GM23338 (cell line): ENCODE data around the gene SERPINA9. TPM values are rescaled to one million over a fixed set of nuclear protein-coding genes. Genes with fewer than 3 reads are reported as not detected.

Source experiments
- ATAC-seq: fragments of 200-7000 bp; cut with Tn5 transposase; 3 replicates; pipeline ENCODE4 v1.9.1; 2020
- DNase-seq: peaks from one replicate; pipeline ENCODE4 v3.0.0-alpha.2; 2015; ENCODE audit warnings: low spot score
- H2AFZ ChIP-seq: fragments of 200-600 bp; sonication (generic); 2 replicates; pipeline ENCODE4 v1.8.0; 2016; ENCODE audit warnings: antibody characterized with exemption, mild to moderate bottlenecking, moderate library complexity
- H3F3A ChIP-seq: fragments of 200-600 bp; sonication (generic); replicated peaks from 2 replicates; pipeline ENCODE4 v1.8.0; 2017; ENCODE audit warnings: antibody characterized with exemption, mixed run types, low read depth
- H3K27ac ChIP-seq: fragments of 200-600 bp; sonication (generic); 2 replicates; pipeline ENCODE4 v1.6.1; 2016; ENCODE audit warnings: low read depth
- H3K27me3 ChIP-seq: fragments of 200-600 bp; sonication (generic); 2 replicates; pipeline ENCODE4 v1.8.0; 2016; ENCODE audit warnings: mild to moderate bottlenecking, mixed run types, moderate library complexity; ENCODE audit not compliant: insufficient read depth
- H3K36me3 ChIP-seq: fragments of 200-600 bp; sonication (generic); 2 replicates; pipeline ENCODE4 v1.8.0; 2016; ENCODE audit warnings: mild to moderate bottlenecking; ENCODE audit not compliant: insufficient read depth
- H3K4me1 ChIP-seq: fragments of 200-600 bp; sonication (generic); 2 replicates; pipeline ENCODE4 v1.8.0; 2016; ENCODE audit warnings: mild to moderate bottlenecking, moderate library complexity; ENCODE audit not compliant: insufficient read depth
- H3K4me2 ChIP-seq: fragments of 200-600 bp; sonication (generic); 2 replicates; pipeline ENCODE4 v1.7.1; 2017; ENCODE audit warnings: mixed run types
- H3K4me3 ChIP-seq: fragments of 200-600 bp; sonication (generic); 2 replicates; pipeline ENCODE4 v1.6.1; 2016; ENCODE audit warnings: mixed run types
- H3K79me2 ChIP-seq: fragments of 200-600 bp; sonication (generic); replicated peaks from 2 replicates; pipeline ENCODE4 v1.8.0; 2017; ENCODE audit warnings: mild to moderate bottlenecking; ENCODE audit not compliant: insufficient read depth
- H3K9me2 ChIP-seq: fragments of 200-600 bp; sonication (generic); 2 replicates; pipeline ENCODE4 v1.8.0; 2017; ENCODE audit not compliant: insufficient read depth
- H4K20me1 ChIP-seq: fragments of 200-600 bp; sonication (generic); replicated peaks from 2 replicates; pipeline ENCODE4 v1.8.0; 2017; ENCODE audit warnings: mild to moderate bottlenecking; ENCODE audit not compliant: insufficient read depth
- H3K27ac Mint-ChIP-seq: 2 replicates; pipeline ENCODE4 v1.8.0; 2020; ENCODE audit warnings: inconsistent platforms, mild to moderate bottlenecking, moderate library complexity, mixed read lengths
- H3K27me3 Mint-ChIP-seq: 3 replicates; pipeline ENCODE4 v1.8.0; 2022; ENCODE audit warnings: low read depth, mild to moderate bottlenecking, moderate library complexity, mixed read lengths, inconsistent platforms; ENCODE audit not compliant: insufficient read depth, poor library complexity
- H3K36me3 Mint-ChIP-seq: 3 replicates; pipeline ENCODE4 v1.8.0; 2021; ENCODE audit warnings: low read depth, mild to moderate bottlenecking, inconsistent platforms, moderate library complexity, mixed read lengths
- H3K4me1 Mint-ChIP-seq: 3 replicates; pipeline ENCODE4 v1.8.0; 2020; ENCODE audit warnings: mild to moderate bottlenecking, inconsistent platforms, mixed read lengths
- H3K4me3 Mint-ChIP-seq: 3 replicates; pipeline ENCODE4 v1.8.0; 2021; ENCODE audit warnings: moderate library complexity, mild to moderate bottlenecking, inconsistent platforms, mixed read lengths
- H3K9me3 Mint-ChIP-seq: 3 replicates; pipeline ENCODE4 v1.8.0; 2020; ENCODE audit warnings: moderate library complexity, mild to moderate bottlenecking, inconsistent platforms, mixed read lengths
- CREB1 ChIP-seq: fragments of 250-450 bp; sonication (Bioruptor Pico); IDR thresholded peaks from 2 replicates; pipeline ENCODE4 v1.5.0; 2020; ENCODE audit warnings: low read depth, mild to moderate bottlenecking, moderate library complexity
- EZH2 ChIP-seq: fragments of 200-600 bp; sonication (generic); IDR thresholded peaks from one replicate; pipeline ENCODE4 v1.8.0; 2017; ENCODE audit warnings: antibody characterized with exemption, mild to moderate bottlenecking, low read depth; ENCODE audit not compliant: unreplicated experiment
- POLR2AphosphoS5 ChIP-seq: IDR thresholded peaks from 2 replicates; pipeline ENCODE4 v1.6.1; 2016; ENCODE audit warnings: antibody characterized with exemption, low read depth
- STAT1 ChIP-seq: IDR thresholded peaks from one replicate; pipeline ENCODE4 v1.6.1; 2016; ENCODE audit warnings: antibody characterized with exemption; ENCODE audit not compliant: unreplicated experiment
- ZNF331 ChIP-seq: fragments of 250-450 bp; sonication (Bioruptor Pico); IDR thresholded peaks from 2 replicates; pipeline ENCODE4 v1.5.0; 2020; ENCODE audit warnings: low read depth, mild to moderate bottlenecking, moderate library complexity
- polyA plus RNA-seq: library from polyadenylated mRNA; unstranded; fragments of >200 nt; fragmentation: Nextera tagmentation; extraction: Ambion mirVana; gene quantifications from 2 replicates; pipeline ENCODE4 v1.2.1, GENCODE V29; 2016
- total RNA-seq: library from RNA; depleted of rRNA; stranded (reverse); fragments of >200 nt; shearing (Covaris generic); gene quantifications from 2 replicates; pipeline ENCODE4 v1.2.3, GENCODE V29; 2014
- TF ChIP-seq, protein P1 (sequence below), 2 experiments: fragments of 200-600 bp in 1 of 2; sonication (generic) in 1 of 2; conservative IDR thresholded peaks; 2 replicates each; pipeline versions ENCODE4 v1.5.1 to v1.6.1; 2016 to 2017; ENCODE audit warnings: antibody characterized with exemption in 2 of 2, low read depth in 2 of 2, mild to moderate bottlenecking in 2 of 2, moderate library complexity in 1 of 2
- TF ChIP-seq, protein P2 (sequence below): IDR thresholded peaks from 2 replicates; pipeline ENCODE4 v1.6.1; 2016; ENCODE audit warnings: antibody characterized with exemption
- TF ChIP-seq, protein P3 (sequence below): IDR thresholded peaks from one replicate; pipeline ENCODE4 v1.6.1; 2018; ENCODE audit warnings: antibody characterized with exemption; ENCODE audit not compliant: unreplicated experiment

SERPINA9 gene
- total and polyA plus RNA-seq, 2 experiments from 2014 or later: not detected

DNA sequence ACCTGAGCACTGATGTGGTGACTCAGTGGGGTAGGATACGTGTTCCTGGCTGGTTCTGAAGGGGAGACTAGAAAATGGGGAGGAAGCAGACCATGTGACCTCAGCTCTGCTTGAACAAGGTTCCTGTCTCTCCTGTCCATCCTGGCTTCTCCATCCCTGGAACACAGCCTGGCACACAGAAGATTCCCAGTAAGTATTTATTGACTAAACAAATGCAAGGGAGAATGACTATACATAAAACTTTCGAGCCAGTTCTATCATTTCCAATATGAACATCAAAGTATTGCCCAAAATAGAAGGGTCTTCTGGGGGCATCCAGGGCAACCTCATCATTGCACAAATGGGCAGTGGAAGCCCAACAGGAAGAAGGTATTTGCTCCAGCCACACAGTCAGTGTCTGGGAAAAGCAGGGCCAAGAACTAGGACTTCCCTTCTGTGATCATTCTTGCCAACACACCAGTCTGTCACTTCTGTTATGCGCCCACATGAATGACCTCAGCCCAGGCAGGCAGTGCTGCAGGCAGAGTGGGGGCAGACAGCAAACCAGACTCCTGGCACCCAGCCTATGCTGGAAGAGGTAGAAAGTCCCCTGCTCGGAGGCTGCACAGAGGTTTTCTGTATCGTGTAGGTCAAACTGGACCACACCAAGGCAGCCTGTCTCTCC lies 5.6 kb upstream of the SERPINA9 start:
- Histone ChIP-seq H4K20me1 (no peaks in the 10 kb centered on the region), H3K27me3 (no peaks in the 10 kb centered on the region), H3K79me2 (no peaks in the 10 kb centered on the region), H3K9me2 (no peaks in the 10 kb centered on the region), H3F3A (no peaks in the 10 kb centered on the region), H2AFZ (no peak overlapping the region), H3K4me2 (no peak overlapping the region), H3K36me3 (no peaks in the 10 kb centered on the region), H3K4me3 (no peak overlapping the region), H3K27ac (no peak overlapping the region), H3K4me1 (no peaks in the 10 kb centered on the region)
- H3K27ac Mint-ChIP-seq: no peak overlapping the region
- DNase-seq: no peak
- no peak for ATAC-seq
- peaks cover 22% of the 10 kb centered on the region for H3K27me3 Mint-ChIP-seq
- H3K9me3 Mint-ChIP-seq: peaks cover 29% of the 10 kb centered on the region
- H3K4me3 Mint-ChIP-seq: no peak overlapping the region
- H3K4me1 Mint-ChIP-seq: peaks cover 8% of the 10 kb centered on the region
- TF ChIP-seq, protein P1, sequence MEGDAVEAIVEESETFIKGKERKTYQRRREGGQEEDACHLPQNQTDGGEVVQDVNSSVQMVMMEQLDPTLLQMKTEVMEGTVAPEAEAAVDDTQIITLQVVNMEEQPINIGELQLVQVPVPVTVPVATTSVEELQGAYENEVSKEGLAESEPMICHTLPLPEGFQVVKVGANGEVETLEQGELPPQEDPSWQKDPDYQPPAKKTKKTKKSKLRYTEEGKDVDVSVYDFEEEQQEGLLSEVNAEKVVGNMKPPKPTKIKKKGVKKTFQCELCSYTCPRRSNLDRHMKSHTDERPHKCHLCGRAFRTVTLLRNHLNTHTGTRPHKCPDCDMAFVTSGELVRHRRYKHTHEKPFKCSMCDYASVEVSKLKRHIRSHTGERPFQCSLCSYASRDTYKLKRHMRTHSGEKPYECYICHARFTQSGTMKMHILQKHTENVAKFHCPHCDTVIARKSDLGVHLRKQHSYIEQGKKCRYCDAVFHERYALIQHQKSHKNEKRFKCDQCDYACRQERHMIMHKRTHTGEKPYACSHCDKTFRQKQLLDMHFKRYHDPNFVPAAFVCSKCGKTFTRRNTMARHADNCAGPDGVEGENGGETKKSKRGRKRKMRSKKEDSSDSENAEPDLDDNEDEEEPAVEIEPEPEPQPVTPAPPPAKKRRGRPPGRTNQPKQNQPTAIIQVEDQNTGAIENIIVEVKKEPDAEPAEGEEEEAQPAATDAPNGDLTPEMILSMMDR (conservative IDR thresholded peaks at IDR 0.05; ENCODE audit: low read depth in 2 of 2): no peak
- H3K36me3 Mint-ChIP-seq: peaks cover 16% of the 10 kb centered on the region; the same call in 2 of the 3 replicates

DNA sequence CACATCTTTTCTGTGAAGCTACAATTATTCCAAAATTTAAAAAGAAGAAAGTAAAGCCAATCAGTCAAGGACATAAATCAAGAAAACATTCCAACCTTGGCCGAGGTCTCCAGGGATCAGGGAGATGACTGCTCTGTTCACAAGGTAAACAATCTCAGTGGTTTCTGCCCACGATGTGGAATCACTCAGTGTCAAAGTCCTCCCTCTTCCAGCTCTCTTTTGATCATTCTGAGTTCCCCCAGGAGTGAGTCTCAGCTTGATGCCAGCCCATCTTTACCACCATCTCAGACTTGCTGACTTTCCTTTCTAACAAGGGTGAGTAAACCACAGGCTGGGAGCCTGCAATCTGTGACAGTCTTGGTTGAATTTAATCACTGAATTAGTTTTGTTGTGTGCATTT lies 4.8 kb upstream of the SERPINA9 start:
- Mint-ChIP-seq H3K4me3 (no peak overlapping the region), H3K4me1 (peaks cover 4% of the 10 kb centered on the region; the same call in 2 of the 3 replicates), H3K27me3 (peaks cover 15% of the 10 kb centered on the region), H3K9me3 (peaks cover 29% of the 10 kb centered on the region), H3K36me3 (peaks cover 16% of the 10 kb centered on the region; the same call in 2 of the 3 replicates), H3K27ac (no peak overlapping the region)
- DNase-seq: no peak
- Histone ChIP-seq H4K20me1 (no peaks in the 10 kb centered on the region), H3K79me2 (no peaks in the 10 kb centered on the region), H3K36me3 (no peaks in the 10 kb centered on the region), H3F3A (no peaks in the 10 kb centered on the region), H3K27me3 (no peaks in the 10 kb centered on the region), H3K4me1 (no peaks in the 10 kb centered on the region), H3K9me2 (no peaks in the 10 kb centered on the region), H3K4me3 (no peak overlapping the region), H2AFZ (no peak overlapping the region), H3K27ac (no peak overlapping the region), H3K4me2 (no peak overlapping the region)
- ATAC-seq: no peak
- TF ChIP-seq POLR2AphosphoS5 (no peak), STAT1 (no peak), EZH2 (no peak), ZNF331 (CRISPR knock-in tag) (no peak), CREB1 (CRISPR knock-in tag) (no peak)
- TF ChIP-seq, protein P2, sequence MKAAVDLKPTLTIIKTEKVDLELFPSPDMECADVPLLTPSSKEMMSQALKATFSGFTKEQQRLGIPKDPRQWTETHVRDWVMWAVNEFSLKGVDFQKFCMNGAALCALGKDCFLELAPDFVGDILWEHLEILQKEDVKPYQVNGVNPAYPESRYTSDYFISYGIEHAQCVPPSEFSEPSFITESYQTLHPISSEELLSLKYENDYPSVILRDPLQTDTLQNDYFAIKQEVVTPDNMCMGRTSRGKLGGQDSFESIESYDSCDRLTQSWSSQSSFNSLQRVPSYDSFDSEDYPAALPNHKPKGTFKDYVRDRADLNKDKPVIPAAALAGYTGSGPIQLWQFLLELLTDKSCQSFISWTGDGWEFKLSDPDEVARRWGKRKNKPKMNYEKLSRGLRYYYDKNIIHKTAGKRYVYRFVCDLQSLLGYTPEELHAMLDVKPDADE: no peak
- TF ChIP-seq, protein P1 (conservative IDR thresholded peaks at IDR 0.05; ENCODE audit: low read depth in 2 of 2): no peak
- TF ChIP-seq, protein P3, sequence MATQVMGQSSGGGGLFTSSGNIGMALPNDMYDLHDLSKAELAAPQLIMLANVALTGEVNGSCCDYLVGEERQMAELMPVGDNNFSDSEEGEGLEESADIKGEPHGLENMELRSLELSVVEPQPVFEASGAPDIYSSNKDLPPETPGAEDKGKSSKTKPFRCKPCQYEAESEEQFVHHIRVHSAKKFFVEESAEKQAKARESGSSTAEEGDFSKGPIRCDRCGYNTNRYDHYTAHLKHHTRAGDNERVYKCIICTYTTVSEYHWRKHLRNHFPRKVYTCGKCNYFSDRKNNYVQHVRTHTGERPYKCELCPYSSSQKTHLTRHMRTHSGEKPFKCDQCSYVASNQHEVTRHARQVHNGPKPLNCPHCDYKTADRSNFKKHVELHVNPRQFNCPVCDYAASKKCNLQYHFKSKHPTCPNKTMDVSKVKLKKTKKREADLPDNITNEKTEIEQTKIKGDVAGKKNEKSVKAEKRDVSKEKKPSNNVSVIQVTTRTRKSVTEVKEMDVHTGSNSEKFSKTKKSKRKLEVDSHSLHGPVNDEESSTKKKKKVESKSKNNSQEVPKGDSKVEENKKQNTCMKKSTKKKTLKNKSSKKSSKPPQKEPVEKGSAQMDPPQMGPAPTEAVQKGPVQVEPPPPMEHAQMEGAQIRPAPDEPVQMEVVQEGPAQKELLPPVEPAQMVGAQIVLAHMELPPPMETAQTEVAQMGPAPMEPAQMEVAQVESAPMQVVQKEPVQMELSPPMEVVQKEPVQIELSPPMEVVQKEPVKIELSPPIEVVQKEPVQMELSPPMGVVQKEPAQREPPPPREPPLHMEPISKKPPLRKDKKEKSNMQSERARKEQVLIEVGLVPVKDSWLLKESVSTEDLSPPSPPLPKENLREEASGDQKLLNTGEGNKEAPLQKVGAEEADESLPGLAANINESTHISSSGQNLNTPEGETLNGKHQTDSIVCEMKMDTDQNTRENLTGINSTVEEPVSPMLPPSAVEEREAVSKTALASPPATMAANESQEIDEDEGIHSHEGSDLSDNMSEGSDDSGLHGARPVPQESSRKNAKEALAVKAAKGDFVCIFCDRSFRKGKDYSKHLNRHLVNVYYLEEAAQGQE: no peak
